ENCODE data around the gene GALNTL6. TPM values are rescaled to one million over a fixed set of nuclear protein-coding genes. Genes with fewer than 3 reads are reported as not detected.

Gene GALNTL6
- polyA plus RNA-seq, 1 experiment: not detected

- peak overlapping the region; percentile 47 for H3K27ac ChIP-seq (ENCODE audit: low read depth, low read length)
- DNase-seq (ENCODE audit: low read depth, low spot score): no peak
- ChIA-PET CTCF (interaction anchor here (3.5 kb wide), 1 partner anchor 14 kb away, joined by 30 read pairs; no protein-coding TSS in a partner anchor), POLR2A (no interaction called here)
- H3K4me3 ChIP-seq (ENCODE audit: low read depth, low read length): no peak overlapping the region
- no peak for TF ChIP-seq CTCF (IDR thresholded peaks at IDR 0.05; ENCODE audit: low read depth, low read length)
- H3K9me3 ChIP-seq (ENCODE audit: control insufficient read depth, insufficient read depth, low read length): no peaks in the 10 kb centered on the region
- H3K27me3 ChIP-seq (ENCODE audit: control insufficient read depth, insufficient read depth, low read length): no peaks in the 10 kb centered on the region
Observed at GRCh38 chr4:172998527-172999469, 1185.6 kb downstream of the GALNTL6 start.

GRCh38 chr4:173001571-173001970 is 1188.4 kb downstream of the GALNTL6 start:
- no peak overlapping the region for H3K27ac ChIP-seq (ENCODE audit: low read depth, low read length)
- TF ChIP-seq CTCF (IDR thresholded peaks at IDR 0.05; ENCODE audit: low read depth, low read length): peak; percentile 27
- no peaks in the 10 kb centered on the region for H3K9me3 ChIP-seq (ENCODE audit: control insufficient read depth, insufficient read depth, low read length)
- DNase-seq (ENCODE audit: low read depth, low spot score): no peak
- no peaks in the 10 kb centered on the region for H3K27me3 ChIP-seq (ENCODE audit: control insufficient read depth, insufficient read depth, low read length)
- ChIA-PET CTCF (interaction anchor here (1.3 kb wide), 1 partner anchor 12 kb away, joined by 8 read pairs; no protein-coding TSS in a partner anchor), POLR2A (no interaction called here)
- no peak overlapping the region for H3K4me3 ChIP-seq (ENCODE audit: low read depth, low read length)

- no peak for DNase-seq (ENCODE audit: low read depth, low spot score)
- TF ChIP-seq CTCF (IDR thresholded peaks at IDR 0.05; ENCODE audit: low read depth, low read length): no peak
- no peaks in the 10 kb centered on the region for H3K9me3 ChIP-seq (ENCODE audit: control insufficient read depth, insufficient read depth, low read length)
- CTCF ChIA-PET: interaction anchor here (0.7 to 4.0 kb wide), 2 partner anchors 11 to 316 kb away, joined by 4 to 28 read pairs; no protein-coding TSS in a partner anchor
- no peak overlapping the region for H3K27ac ChIP-seq (ENCODE audit: low read depth, low read length)
- POLR2A ChIA-PET: no interaction called here
- no peak overlapping the region for H3K4me3 ChIP-seq (ENCODE audit: low read depth, low read length)
- H3K27me3 ChIP-seq (ENCODE audit: control insufficient read depth, insufficient read depth, low read length): peaks cover 5% of the 10 kb centered on the region
Observed at GRCh38 chr4:173002830-173003561, 1189.8 kb downstream of the GALNTL6 start.

GRCh38 chr4:173005912-173006633 is 1192.9 kb downstream of the GALNTL6 start:
- no peak overlapping the region for H3K27ac ChIP-seq (ENCODE audit: low read depth, low read length)
- ChIA-PET CTCF (interaction anchor here (0.6 to 4.0 kb wide), 4 partner anchors 8 to 402 kb away, joined by 3 to 28 read pairs (median 7); no protein-coding TSS in a partner anchor), POLR2A (no interaction called here)
- no peak for DNase-seq (ENCODE audit: low read depth, low spot score)
- no peaks in the 10 kb centered on the region for H3K9me3 ChIP-seq (ENCODE audit: control insufficient read depth, insufficient read depth, low read length)
- no peak for TF ChIP-seq CTCF (IDR thresholded peaks at IDR 0.05; ENCODE audit: low read depth, low read length)
- H3K27me3 ChIP-seq (ENCODE audit: control insufficient read depth, insufficient read depth, low read length): peaks cover 7% of the 10 kb centered on the region
- H3K4me3 ChIP-seq (ENCODE audit: low read depth, low read length): no peak overlapping the region
